ENCODE results near the gene SPATA6.

Gene SPATA6

DNA sequence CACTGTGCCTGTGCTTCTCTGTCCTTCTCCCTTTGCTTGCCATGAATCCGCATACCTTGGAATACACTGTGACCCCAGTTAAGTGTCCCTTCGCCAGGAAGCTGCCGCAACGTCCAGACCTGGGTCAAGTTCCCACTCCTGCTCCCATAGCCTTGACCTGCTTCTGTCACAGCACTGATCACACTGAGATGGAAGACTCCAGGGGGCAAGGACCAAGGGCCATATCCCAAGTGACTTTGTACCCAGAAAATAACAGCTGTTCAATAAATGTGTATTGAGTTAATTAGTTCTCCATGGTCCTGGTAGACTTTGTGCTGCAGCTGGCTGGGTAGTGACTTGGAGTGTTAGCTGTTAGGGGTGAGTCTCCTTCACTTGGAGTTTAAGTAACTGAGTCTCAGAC lies 223.6 kb downstream of the SPATA6 start:
- DNase-seq: no peak

DNA sequence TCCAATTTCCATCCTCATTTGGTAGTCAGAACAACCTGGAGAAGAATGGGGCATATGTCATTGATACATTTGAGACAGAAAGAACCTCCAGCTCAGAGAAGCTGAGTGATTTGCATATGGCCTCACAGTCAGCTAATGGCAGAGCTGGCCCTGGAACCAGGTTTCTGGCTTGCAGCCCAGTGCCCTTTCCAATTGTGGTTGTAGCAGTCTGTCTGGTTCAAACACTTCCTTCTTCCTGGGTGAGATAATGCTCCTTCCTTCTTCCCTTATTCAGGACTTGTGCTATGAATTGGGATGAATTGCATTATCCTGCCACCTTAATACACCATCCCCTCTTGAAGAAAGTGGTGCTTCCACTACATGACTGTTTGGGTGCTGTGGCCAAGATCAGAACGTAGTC lies 225.3 kb downstream of the SPATA6 start:
- DNase-seq: peak; percentile 14

Measured in MV-4-11 (cell line).